Trophoblast cell (in vitro differentiated cells and primary cell): Measurements from ENCODE around the gene MTCH1. TPM values are rescaled to one million over a fixed set of nuclear protein-coding genes. Genes with fewer than 3 reads are reported as not detected.
A peak's percentile ranks its signal among the peaks of the same experiment; 100 is the strongest.

Source experiments
- DNase-seq, 2 donors: peaks; one replicate each; pipeline ENCODE4 v3.0.0-alpha.2; 2016
- H2AFZ ChIP-seq: 2 replicates; pipeline ENCODE4 v1.6.1; 2013; ENCODE audit warnings: low read length, moderate library complexity, mild to moderate bottlenecking; ENCODE audit not compliant: insufficient read depth, poor library complexity
- H2AK5ac ChIP-seq: 2 replicates; pipeline ENCODE4 v1.6.1; 2013; ENCODE audit warnings: mild to moderate bottlenecking, low read length
- H2BK120ac ChIP-seq: 2 replicates; pipeline ENCODE4 v1.6.1; 2013; ENCODE audit warnings: low read length, mild to moderate bottlenecking, moderate library complexity; ENCODE audit not compliant: insufficient read depth, poor library complexity
- H2BK12ac ChIP-seq: 2 replicates; pipeline ENCODE4 v1.6.1; 2013; ENCODE audit warnings: mild to moderate bottlenecking, low read length, moderate library complexity
- H2BK5ac ChIP-seq: 2 replicates; pipeline ENCODE4 v1.6.1; 2013; ENCODE audit warnings: low read length, low read depth, moderate library complexity, mild to moderate bottlenecking; ENCODE audit not compliant: poor library complexity
- H3K14ac ChIP-seq: 2 replicates; pipeline ENCODE4 v1.6.1; 2013; ENCODE audit warnings: mild to moderate bottlenecking, low read length
- H3K18ac ChIP-seq: 2 replicates; pipeline ENCODE4 v1.6.1; 2013; ENCODE audit warnings: mild to moderate bottlenecking, low read length
- H3K23ac ChIP-seq: 2 replicates; pipeline ENCODE4 v1.6.1; 2013; ENCODE audit warnings: low read length
- H3K27ac ChIP-seq: 2 replicates; pipeline ENCODE4 v1.5.1; 2013; ENCODE audit warnings: low read depth, mild to moderate bottlenecking, inconsistent platforms, low read length, moderate library complexity
- H3K27me3 ChIP-seq: 2 replicates; pipeline ENCODE4 v1.6.1; 2013; ENCODE audit warnings: inconsistent platforms, mild to moderate bottlenecking, low read length, moderate library complexity; ENCODE audit not compliant: insufficient read depth
- H3K36me3 ChIP-seq, 2 experiments: 1 replicate in 1 of 2; 2 replicates in 1 of 2; pipeline ENCODE4 v1.6.1; 2013; ENCODE audit warnings: low read length in 2 of 2, mild to moderate bottlenecking in 2 of 2, moderate library complexity in 1 of 2; ENCODE audit not compliant: insufficient read depth in 2 of 2, control insufficient read depth in 1 of 2
- H3K4ac ChIP-seq: 2 replicates; pipeline ENCODE4 v1.6.1; 2013; ENCODE audit warnings: low read depth, mild to moderate bottlenecking, low read length, moderate library complexity
- H3K4me1 ChIP-seq, 2 experiments: 1 replicate in 1 of 2; 2 replicates in 1 of 2; pipeline ENCODE4 v1.6.1; 2013; ENCODE audit warnings: low read length in 2 of 2, mild to moderate bottlenecking in 2 of 2, moderate library complexity in 1 of 2; ENCODE audit not compliant: insufficient read depth in 2 of 2, control insufficient read depth in 1 of 2
- H3K4me2 ChIP-seq: 2 replicates; pipeline ENCODE4 v1.6.1; 2013; ENCODE audit warnings: inconsistent platforms, mild to moderate bottlenecking, low read length, moderate library complexity
- H3K4me3 ChIP-seq: 2 replicates; pipeline ENCODE4 v1.5.1; 2013; ENCODE audit warnings: mild to moderate bottlenecking, low read depth, low read length, inconsistent platforms
- H3K79me1 ChIP-seq: one replicate; pipeline ENCODE4 v1.6.1; 2013; ENCODE audit warnings: low read length
- H3K79me2 ChIP-seq: 2 replicates; pipeline ENCODE4 v1.6.1; 2013; ENCODE audit warnings: low read length, mild to moderate bottlenecking; ENCODE audit not compliant: control insufficient read depth, insufficient read depth, poor library complexity
- H3K9ac ChIP-seq: 2 replicates; pipeline ENCODE4 v1.6.1; 2013; ENCODE audit warnings: mild to moderate bottlenecking, low read length
- H3K9me3 ChIP-seq: 2 replicates; pipeline ENCODE4 v1.6.1; 2013; ENCODE audit warnings: low read depth, mild to moderate bottlenecking, control low read depth, inconsistent platforms, low read length; ENCODE audit not compliant: insufficient read depth
- H4K12ac ChIP-seq: 2 replicates; pipeline ENCODE4 v1.6.1; 2013; ENCODE audit warnings: low read depth, mild to moderate bottlenecking, low read length, moderate library complexity
- H4K8ac ChIP-seq: 2 replicates; pipeline ENCODE4 v1.6.1; 2013; ENCODE audit warnings: low read depth, mild to moderate bottlenecking, low read length, moderate library complexity
- H4K91ac ChIP-seq: one replicate; pipeline ENCODE4 v1.6.1; 2013; ENCODE audit warnings: low read depth, mild to moderate bottlenecking, low read length, moderate library complexity
- WGBS: extraction: QIAGEN DNeasy Blood & Tissue Kit; methylation state at CpG from one replicate; pipeline ENCODE4 v1.1.7; 2013; ENCODE audit warnings: missing lambda C conversion rate; ENCODE audit not compliant: insufficient read length, insufficient coverage; ENCODE audit errors: extremely low coverage; 5-methylcytosine and 5-hydroxymethylcytosine counted together
- polyA plus RNA-seq: library from polyadenylated mRNA; stranded (reverse); fragments of 200-250 nt; gene quantifications from 2 replicates; pipeline ENCODE4 v1.2.3, GENCODE V29; 2013

Gene MTCH1
- 96.9 and 97.4 TPM in 2 replicates for polyA plus RNA-seq

- H4K91ac ChIP-seq: peak within 1 kb of the TSS; percentile 80
- H3K18ac ChIP-seq: peak within 1 kb of the TSS; percentile 78
- peaks cover 15% of the 10 kb centered on the region for H3K79me1 ChIP-seq
- peaks cover 3 to 7% of the 10 kb centered on the region in 2 experiments for H3K36me3 ChIP-seq
- no peak within 1 kb of the TSS for H2BK12ac ChIP-seq
- H3K9ac ChIP-seq: peak within 1 kb of the TSS; percentile 98
- peak; percentile 80 to 97 for DNase-seq
- peak within 1 kb of the TSS; percentile 92 for H4K8ac ChIP-seq
- H3K9me3 ChIP-seq: no peaks in the 10 kb centered on the region
- peak within 1 kb of the TSS; percentile 89 for H2BK5ac ChIP-seq
- H3K4ac ChIP-seq: peak within 1 kb of the TSS; percentile 89
- H3K79me2 ChIP-seq: peaks cover 29% of the 10 kb centered on the region
- peak within 1 kb of the TSS; percentile 65 for H3K27ac ChIP-seq
- H2AK5ac ChIP-seq: peak within 1 kb of the TSS; percentile 60
- H3K4me2 ChIP-seq: peak within 1 kb of the TSS; percentile 91
- H3K27me3 ChIP-seq: no peaks in the 10 kb centered on the region
- H3K14ac ChIP-seq: peak within 1 kb of the TSS; percentile 74
- no peak within 1 kb of the TSS for H3K23ac ChIP-seq
- H3K4me3 ChIP-seq: peak within 1 kb of the TSS; percentile 99
- peak within 1 kb of the TSS; percentile 65 for H2BK120ac ChIP-seq
- H3K4me1 ChIP-seq: peaks cover 5 to 12% of the 10 kb centered on the region in 2 experiments
- WGBS: no CpG with 5 or more reads among the region's 101 CpGs
- H2AFZ ChIP-seq: peak within 1 kb of the TSS; percentile 77
- H4K12ac ChIP-seq: peak within 1 kb of the TSS; percentile 39
Measured at GRCh38 chr6:36985808-36986703, at the start of gene MTCH1. Gene MTCH1 (minus strand): TSS chr6:36986196. CDS start chr6:36986173, 23 bp downstream.

GRCh38 chr6:37033819-37034795, 48.1 kb upstream of the MTCH1 start:
- H3K36me3 ChIP-seq: no peaks in the 10 kb centered on the region
- H3K23ac ChIP-seq: no peak overlapping the region
- H3K27ac ChIP-seq: no peak overlapping the region
- peaks cover 2% of the 10 kb centered on the region for H3K9me3 ChIP-seq
- DNase-seq: no peak
- H2BK120ac ChIP-seq: no peak overlapping the region
- no peak overlapping the region for H2BK12ac ChIP-seq
- H3K4ac ChIP-seq: no peak overlapping the region
- H3K4me3 ChIP-seq: no peak overlapping the region
- no peaks in the 10 kb centered on the region for H3K27me3 ChIP-seq
- no peak overlapping the region for H3K18ac ChIP-seq
- H3K4me2 ChIP-seq: no peak overlapping the region
- H3K14ac ChIP-seq: no peak overlapping the region
- no peak overlapping the region for H4K91ac ChIP-seq
- no peak overlapping the region for H4K12ac ChIP-seq
- no peaks in the 10 kb centered on the region for H3K79me2 ChIP-seq
- no peak overlapping the region for H2AFZ ChIP-seq
- H2BK5ac ChIP-seq: no peak overlapping the region
- H2AK5ac ChIP-seq: no peak overlapping the region
- H3K9ac ChIP-seq: peak overlapping the region; percentile 44
- WGBS: no CpG with 5 or more reads among the region's 8 CpGs
- no peak overlapping the region for H4K8ac ChIP-seq
- no peaks in the 10 kb centered on the region for H3K79me1 ChIP-seq
- no peaks in the 10 kb centered on the region for H3K4me1 ChIP-seq

- Histone ChIP-seq H3K14ac (no peak overlapping the region), H4K8ac (no peak overlapping the region), H2BK5ac (no peak overlapping the region), H3K4me3 (no peak overlapping the region), H2BK12ac (no peak overlapping the region), H3K9ac (no peak overlapping the region), H3K9me3 (peaks cover 2% of the 10 kb centered on the region), H3K79me1 (no peaks in the 10 kb centered on the region), H3K4me2 (no peak overlapping the region), H3K4me1 (no peaks in the 10 kb centered on the region), H3K18ac (no peak overlapping the region), H3K23ac (no peak overlapping the region), H2AK5ac (no peak overlapping the region), H3K4ac (no peak overlapping the region), H3K27me3 (no peaks in the 10 kb centered on the region), H3K27ac (no peak overlapping the region), H4K91ac (no peak overlapping the region), H2AFZ (no peak overlapping the region), H4K12ac (no peak overlapping the region), H3K36me3 (no peaks in the 10 kb centered on the region), H3K79me2 (no peaks in the 10 kb centered on the region), H2BK120ac (no peak overlapping the region)
- peak in 1 of 2 donors; percentile 34 for DNase-seq
- no CpG with 5 or more reads among the region's 7 CpGs for WGBS
Measured at GRCh38 chr6:37033255-37033654, 47.3 kb upstream of the MTCH1 start.

GRCh38 chr6:37032239-37032638, 46.2 kb upstream of the MTCH1 start:
- Histone ChIP-seq H3K27me3 (no peaks in the 10 kb centered on the region), H4K8ac (no peak overlapping the region), H3K4ac (no peak overlapping the region), H3K23ac (no peak overlapping the region), H4K12ac (no peak overlapping the region), H3K4me2 (no peak overlapping the region), H3K4me3 (no peak overlapping the region), H3K36me3 (no peaks in the 10 kb centered on the region), H2AFZ (no peak overlapping the region), H2AK5ac (no peak overlapping the region), H3K79me1 (no peaks in the 10 kb centered on the region), H4K91ac (no peak overlapping the region), H3K79me2 (no peaks in the 10 kb centered on the region), H2BK5ac (no peak overlapping the region), H3K9ac (no peak overlapping the region), H3K27ac (no peak overlapping the region), H2BK120ac (no peak overlapping the region), H3K14ac (no peak overlapping the region), H3K18ac (no peak overlapping the region), H3K4me1 (no peaks in the 10 kb centered on the region), H2BK12ac (no peak overlapping the region), H3K9me3 (peaks cover 2% of the 10 kb centered on the region)
- no CpG with 5 or more reads among the region's 7 CpGs for WGBS
- DNase-seq: no peak
